ENCODE data around the gene TM7SF2.

DNA sequence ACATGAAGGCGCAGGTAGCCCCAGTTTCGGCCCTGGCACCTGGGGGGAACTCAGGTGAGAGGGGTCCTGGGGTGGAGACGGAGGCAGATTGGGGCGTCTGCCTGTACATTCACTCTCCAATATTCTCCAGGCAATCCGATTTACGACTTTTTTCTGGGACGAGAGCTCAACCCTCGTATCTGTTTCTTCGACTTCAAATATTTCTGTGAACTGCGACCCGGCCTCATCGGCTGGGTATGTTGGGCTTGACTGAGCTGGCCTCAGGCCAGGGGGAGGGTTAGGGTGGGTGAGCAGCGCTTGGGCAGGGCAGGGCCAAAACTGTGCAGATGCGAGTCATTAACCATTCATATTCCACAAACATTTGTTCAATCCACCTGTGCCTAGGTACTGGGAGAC lies 1.7 kb downstream of the TM7SF2 start:
- TF ChIP-seq, protein P1, sequence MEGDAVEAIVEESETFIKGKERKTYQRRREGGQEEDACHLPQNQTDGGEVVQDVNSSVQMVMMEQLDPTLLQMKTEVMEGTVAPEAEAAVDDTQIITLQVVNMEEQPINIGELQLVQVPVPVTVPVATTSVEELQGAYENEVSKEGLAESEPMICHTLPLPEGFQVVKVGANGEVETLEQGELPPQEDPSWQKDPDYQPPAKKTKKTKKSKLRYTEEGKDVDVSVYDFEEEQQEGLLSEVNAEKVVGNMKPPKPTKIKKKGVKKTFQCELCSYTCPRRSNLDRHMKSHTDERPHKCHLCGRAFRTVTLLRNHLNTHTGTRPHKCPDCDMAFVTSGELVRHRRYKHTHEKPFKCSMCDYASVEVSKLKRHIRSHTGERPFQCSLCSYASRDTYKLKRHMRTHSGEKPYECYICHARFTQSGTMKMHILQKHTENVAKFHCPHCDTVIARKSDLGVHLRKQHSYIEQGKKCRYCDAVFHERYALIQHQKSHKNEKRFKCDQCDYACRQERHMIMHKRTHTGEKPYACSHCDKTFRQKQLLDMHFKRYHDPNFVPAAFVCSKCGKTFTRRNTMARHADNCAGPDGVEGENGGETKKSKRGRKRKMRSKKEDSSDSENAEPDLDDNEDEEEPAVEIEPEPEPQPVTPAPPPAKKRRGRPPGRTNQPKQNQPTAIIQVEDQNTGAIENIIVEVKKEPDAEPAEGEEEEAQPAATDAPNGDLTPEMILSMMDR (IDR thresholded peaks at IDR 0.05 in 4 of 5, conservative IDR thresholded peaks at IDR 0.05 in 1 of 5) = no peak
- TF ChIP-seq POLR2A (IDR thresholded peaks at IDR 0.05) = no peak

All from gastrocnemius medialis (tissue), 4 donors.